Left lung (tissue), 10 donors: ENCODE results near the gene AMBP. TPM values are rescaled to one million over a fixed set of nuclear protein-coding genes. Genes with fewer than 3 reads are reported as not detected.

ENCODE experiments used
- ATAC-seq: fragments of 200-7000 bp; cut with Tn5 transposase; one replicate; pipeline ENCODE4 v1.9.1; 2020; ENCODE audit warnings: moderate library complexity
- DNase-seq, 4 donors: peaks; one replicate each; pipeline ENCODE4 v3.0.0-alpha.2; 2013 to 2020
- H3K27ac ChIP-seq, 2 donors: fragments of 200-600 bp; sonication (generic) in 1 of 2; one replicate each; pipeline versions ENCODE4 v1.5.0 to v1.8.0; 2020 to 2021
- H3K27me3 ChIP-seq, 2 donors: fragments of 200-600 bp; sonication (generic) in 1 of 2; one replicate each; pipeline versions ENCODE4 v1.5.0 to v1.8.0; 2020 to 2021
- H3K36me3 ChIP-seq, 2 donors: fragments of 200-600 bp; sonication (generic) in 1 of 2; one replicate each; pipeline versions ENCODE4 v1.5.0 to v1.8.0; 2020 to 2021
- H3K4me1 ChIP-seq, 2 donors: fragments of 200-600 bp; one replicate each; pipeline ENCODE4 v1.8.0; 2021
- H3K4me3 ChIP-seq, 2 donors: fragments of 200-600 bp; sonication (generic) in 1 of 2; one replicate each; pipeline versions ENCODE4 v1.5.0 to v1.8.0; 2020 to 2021; ENCODE audit warnings: mild to moderate bottlenecking in 1 of 2
- H3K9me3 ChIP-seq, 2 donors: fragments of 200-600 bp; sonication (generic) in 1 of 2; one replicate each; pipeline versions ENCODE4 v1.5.0 to v1.8.0; 2020 to 2021
- CTCF ChIP-seq, 2 donors: fragments of 200-600 bp; sonication (generic) in 1 of 2; IDR thresholded peaks; one replicate each; pipeline versions ENCODE4 v1.5.0 to v1.8.0; 2021; ENCODE audit warnings: antibody characterized with exemption in 2 of 2
- intact Hi-C, 2 donors: fragments of 100-400 bp; cut with DNase I; formaldehyde crosslinking; loops; one replicate each; pipeline versions ENCODE4 v1.11.2 to v1.14.2; 2022
- polyA plus RNA-seq, 6 donors: library from polyadenylated mRNA; unstranded; fragments of 120-200 nt; gene quantifications; one replicate each; pipeline ENCODE4 v1.2.1, GENCODE V29; 2013; ENCODE audit not compliant: insufficient read length in 6 of 6
- total RNA-seq, 2 donors: library from RNA; stranded (reverse); fragmentation: NEBNext Ultra II Directional; extraction: Animal tissue kit (Norgen Biotek cat#: 25700); gene quantifications; one replicate each; pipeline ENCODE4 v1.2.1, GENCODE V29; 2021
- donor health status: DM: no; HTN: yes; CAD: no.
- donor health status: DM: no; HTN: no; CAD: no.

The AMBP gene
- total and polyA plus RNA-seq, 8 donors: 1.2 to 5.5 (median 2.5) TPM; not detected in 1

GRCh38 chr9:114029311-114030170 is 48.6 kb downstream of the AMBP start:
- TF ChIP-seq CTCF (IDR thresholded peaks at IDR 0.05): no peak
- no peak overlapping the region for H3K4me3 ChIP-seq
- H3K9me3 ChIP-seq: no peaks in the 10 kb centered on the region
- H3K27me3 ChIP-seq: no peaks in the 10 kb centered on the region
- H3K36me3 ChIP-seq: peaks cover 0 to 5% of the 10 kb centered on the region in 2 donors
- intact Hi-C loops: loop anchor here in 1 of 2 donors (10.0 kb wide), 2 partner anchors 225 to 295 kb away; no protein-coding TSS in a partner anchor
- H3K27ac ChIP-seq: no peak overlapping the region
- H3K4me1 ChIP-seq: no peaks in the 10 kb centered on the region
- no peak for DNase-seq
- ATAC-seq: no peak

DNA sequence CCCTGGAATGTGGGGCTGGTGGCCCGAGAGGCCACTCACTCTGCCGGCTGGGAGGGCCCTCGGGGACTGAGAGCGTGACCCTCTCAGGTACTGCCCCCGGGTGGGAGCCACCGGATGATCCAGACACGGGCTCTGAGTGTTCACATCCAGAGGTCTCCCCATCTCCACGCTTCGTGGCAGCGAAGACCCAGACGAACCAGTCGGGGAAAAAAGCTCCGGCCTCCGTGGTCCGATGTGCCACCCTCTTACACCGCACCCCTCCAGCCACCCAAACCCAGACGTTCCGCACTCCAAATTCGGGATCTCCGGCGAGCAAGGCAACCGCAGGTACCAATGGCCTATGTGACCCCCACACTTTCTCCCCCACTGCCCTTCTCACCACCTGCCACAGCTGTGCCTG is 49.5 kb downstream of the AMBP start:
- Histone ChIP-seq H3K27ac (no peak overlapping the region), H3K27me3 (no peaks in the 10 kb centered on the region), H3K4me1 (no peaks in the 10 kb centered on the region), H3K36me3 (peaks cover 0 to 3% of the 10 kb centered on the region in 2 donors), H3K9me3 (peaks cover 0 to 8% of the 10 kb centered on the region in 2 donors), H3K4me3 (no peak overlapping the region)
- no peak for DNase-seq
- intact Hi-C loops: no loop called here
- no peak for TF ChIP-seq CTCF (IDR thresholded peaks at IDR 0.05)
- no peak for ATAC-seq

DNA sequence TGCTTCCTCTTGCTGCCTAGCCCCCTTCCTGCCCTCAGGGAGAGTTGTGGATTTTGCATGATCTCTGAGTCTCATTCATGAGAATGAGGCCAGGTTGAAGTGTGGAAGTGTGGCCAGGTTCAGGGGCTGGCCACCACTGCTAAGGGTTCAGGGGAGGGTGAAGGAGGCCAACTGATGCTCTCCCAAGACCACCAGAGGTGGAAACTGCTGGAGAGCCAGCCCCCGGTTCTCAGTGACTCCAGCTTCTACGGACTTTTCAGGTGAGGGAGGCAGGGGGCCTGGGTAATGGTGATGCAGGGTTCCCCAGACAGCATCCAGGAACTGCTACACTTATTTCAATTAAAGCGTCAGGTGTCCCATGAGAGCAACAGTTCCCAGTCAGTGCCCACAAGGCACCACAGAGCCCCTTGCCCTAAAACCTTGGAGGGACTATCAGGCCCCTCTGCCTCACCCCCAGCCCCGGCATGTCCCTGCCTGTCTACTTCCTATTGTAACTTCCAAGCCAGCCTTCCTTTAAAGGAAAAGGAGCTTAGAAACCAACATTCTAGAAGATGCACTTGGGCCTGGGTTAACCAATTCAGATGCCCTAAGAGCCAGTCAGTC is 50.1 kb downstream of the AMBP start:
- Histone ChIP-seq H3K27me3 (no peaks in the 10 kb centered on the region), H3K9me3 (peaks cover 0 to 15% of the 10 kb centered on the region in 2 donors), H3K27ac (no peak overlapping the region), H3K4me3 (no peak overlapping the region), H3K36me3 (peaks cover 0 to 9% of the 10 kb centered on the region in 2 donors), H3K4me1 (no peaks in the 10 kb centered on the region)
- no peak for TF ChIP-seq CTCF (IDR thresholded peaks at IDR 0.05)
- intact Hi-C loops: no loop called here
- DNase-seq: no peak
- no peak for ATAC-seq

DNA sequence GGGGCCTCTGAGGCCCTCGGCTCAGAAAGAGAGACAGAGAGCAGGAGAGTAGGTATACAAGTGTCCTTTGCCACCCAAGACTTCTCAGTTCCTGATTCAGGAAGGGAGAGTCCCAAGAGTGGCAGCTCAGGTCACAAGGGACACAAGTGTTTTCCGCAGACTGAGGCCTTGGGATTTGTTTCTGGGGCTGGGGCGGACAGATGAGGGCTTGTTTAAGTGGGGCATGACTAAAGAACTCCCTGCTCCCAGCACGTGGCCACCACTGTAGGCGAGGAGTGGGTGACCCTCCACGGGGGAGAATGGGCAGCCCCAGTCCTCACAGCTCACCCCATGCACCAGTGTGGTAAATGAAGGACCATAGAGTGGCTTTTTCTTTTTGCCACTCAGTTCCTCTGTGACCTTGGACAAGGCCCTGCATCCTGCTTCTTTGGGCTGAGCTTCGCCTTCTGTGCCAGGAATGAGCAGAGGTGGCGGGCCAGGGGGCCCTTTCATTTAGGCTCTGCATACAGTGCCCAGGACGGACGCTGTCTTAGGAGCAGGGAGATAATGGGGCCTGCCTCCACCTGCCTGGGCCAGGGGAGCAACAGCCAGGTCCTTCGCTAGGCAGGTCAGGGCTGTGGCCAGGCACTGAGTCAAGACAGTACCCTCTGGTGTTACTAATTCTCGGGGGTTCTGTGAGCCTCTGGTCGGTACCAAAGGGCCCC is 50.8 kb downstream of the AMBP start:
- DNase-seq: no peak

More for the DNA sequence above, 50.8 kb downstream of the AMBP start:
- intact Hi-C loops: no loop called here
- Histone ChIP-seq H3K4me3 (no peak overlapping the region), H3K4me1 (no peaks in the 10 kb centered on the region), H3K27ac (no peak overlapping the region), H3K9me3 (peaks cover 0 to 21% of the 10 kb centered on the region in 2 donors), H3K27me3 (no peaks in the 10 kb centered on the region), H3K36me3 (peaks cover 0 to 12% of the 10 kb centered on the region in 2 donors)
- no peak for TF ChIP-seq CTCF (IDR thresholded peaks at IDR 0.05)
- peak; percentile 40 for ATAC-seq
